Stimulated activated CD4-positive, alpha-beta T cell treated with anti-CD3 and anti-CD28 coated beads, Interleukin-12 subunit alpha, Interleukin-12 subunit beta, amount 100 ng/mL, for 48 hours (primary cell): Measurements from ENCODE around the gene XIRP1.
"Not testable (repeated sequence)": the region's sequence is repeated elsewhere in the genome, so short reads cannot be mapped to it uniquely, and the experiment has no call there.

ENCODE experiments used
- DNase-seq, 3 donors: peaks; one replicate each; pipeline ENCODE4 v3.0.0-alpha.2; 2020; ENCODE audit warnings: low read depth in 2 of 3, low spot score in 1 of 3

The XIRP1 gene, protein sequence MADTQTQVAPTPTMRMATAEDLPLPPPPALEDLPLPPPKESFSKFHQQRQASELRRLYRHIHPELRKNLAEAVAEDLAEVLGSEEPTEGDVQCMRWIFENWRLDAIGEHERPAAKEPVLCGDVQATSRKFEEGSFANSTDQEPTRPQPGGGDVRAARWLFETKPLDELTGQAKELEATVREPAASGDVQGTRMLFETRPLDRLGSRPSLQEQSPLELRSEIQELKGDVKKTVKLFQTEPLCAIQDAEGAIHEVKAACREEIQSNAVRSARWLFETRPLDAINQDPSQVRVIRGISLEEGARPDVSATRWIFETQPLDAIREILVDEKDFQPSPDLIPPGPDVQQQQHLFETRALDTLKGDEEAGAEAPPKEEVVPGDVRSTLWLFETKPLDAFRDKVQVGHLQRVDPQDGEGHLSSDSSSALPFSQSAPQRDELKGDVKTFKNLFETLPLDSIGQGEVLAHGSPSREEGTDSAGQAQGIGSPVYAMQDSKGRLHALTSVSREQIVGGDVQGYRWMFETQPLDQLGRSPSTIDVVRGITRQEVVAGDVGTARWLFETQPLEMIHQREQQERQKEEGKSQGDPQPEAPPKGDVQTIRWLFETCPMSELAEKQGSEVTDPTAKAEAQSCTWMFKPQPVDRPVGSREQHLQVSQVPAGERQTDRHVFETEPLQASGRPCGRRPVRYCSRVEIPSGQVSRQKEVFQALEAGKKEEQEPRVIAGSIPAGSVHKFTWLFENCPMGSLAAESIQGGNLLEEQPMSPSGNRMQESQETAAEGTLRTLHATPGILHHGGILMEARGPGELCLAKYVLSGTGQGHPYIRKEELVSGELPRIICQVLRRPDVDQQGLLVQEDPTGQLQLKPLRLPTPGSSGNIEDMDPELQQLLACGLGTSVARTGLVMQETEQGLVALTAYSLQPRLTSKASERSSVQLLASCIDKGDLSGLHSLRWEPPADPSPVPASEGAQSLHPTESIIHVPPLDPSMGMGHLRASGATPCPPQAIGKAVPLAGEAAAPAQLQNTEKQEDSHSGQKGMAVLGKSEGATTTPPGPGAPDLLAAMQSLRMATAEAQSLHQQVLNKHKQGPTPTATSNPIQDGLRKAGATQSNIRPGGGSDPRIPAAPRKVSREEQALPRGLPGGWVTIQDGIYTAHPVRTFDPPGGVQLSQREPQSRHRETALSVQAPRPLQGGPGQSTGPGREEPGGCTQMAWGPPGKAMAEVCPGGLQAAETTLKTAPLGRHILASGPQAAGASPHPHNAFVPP (N-terminal part only)

DNA sequence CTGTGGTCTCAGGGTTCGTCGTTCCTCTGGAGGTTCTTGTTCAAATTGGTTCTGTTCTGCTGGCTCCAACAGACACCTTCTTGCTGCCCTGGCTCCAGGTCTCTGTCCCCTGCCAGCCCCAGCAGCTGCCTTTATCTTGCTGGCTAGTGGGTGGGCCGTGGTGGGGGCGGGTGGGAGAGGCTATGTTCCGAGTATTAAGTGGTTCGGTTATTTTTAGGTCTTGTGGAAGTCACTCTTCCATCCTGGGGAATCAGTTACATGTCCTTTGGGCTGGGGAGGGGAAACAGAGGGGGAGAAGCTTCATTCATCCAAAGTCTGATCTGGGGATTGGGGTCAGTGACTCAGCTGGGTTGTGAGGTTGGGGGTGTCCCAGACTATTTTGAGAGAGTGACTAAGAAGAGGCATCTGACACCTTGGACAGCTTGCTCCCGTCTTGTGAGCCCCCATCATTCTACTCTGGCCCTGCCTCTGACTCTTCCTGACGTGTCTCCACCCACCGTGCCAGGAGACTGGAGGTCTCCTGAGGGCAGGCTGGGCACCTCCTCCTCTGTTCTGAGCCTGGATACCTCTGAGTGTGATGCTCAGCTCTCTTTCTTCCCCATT, at the start of gene XIRP1:
XIRP1 (minus strand) TSS at position 106 of the 603 bp plus-strand sequence. CDS start 3,150 bp downstream, outside the sequence.
- peak in 2 of 3 donors; percentile 22 to 30 for DNase-seq

DNA sequence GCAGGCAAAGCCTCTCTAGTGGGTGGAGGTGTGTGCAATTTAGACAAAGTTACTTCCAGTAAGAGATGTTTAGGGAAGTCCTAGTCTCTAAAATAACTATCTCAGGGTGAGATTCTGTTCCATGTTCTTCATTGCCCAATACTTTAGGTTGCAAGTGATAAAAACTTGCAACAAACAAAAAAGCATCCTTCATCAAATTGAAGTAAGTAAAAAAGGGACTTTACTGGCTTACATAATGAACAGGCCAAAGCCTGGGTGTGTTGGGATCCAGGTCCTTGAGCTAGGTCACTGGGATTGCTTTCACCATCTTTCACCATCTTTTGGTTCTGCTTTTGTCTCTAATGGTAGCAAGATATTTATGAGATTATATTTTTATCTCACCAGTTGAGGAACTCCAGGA, 49.2 kb upstream of the XIRP1 start:
- no peak for DNase-seq

DNA sequence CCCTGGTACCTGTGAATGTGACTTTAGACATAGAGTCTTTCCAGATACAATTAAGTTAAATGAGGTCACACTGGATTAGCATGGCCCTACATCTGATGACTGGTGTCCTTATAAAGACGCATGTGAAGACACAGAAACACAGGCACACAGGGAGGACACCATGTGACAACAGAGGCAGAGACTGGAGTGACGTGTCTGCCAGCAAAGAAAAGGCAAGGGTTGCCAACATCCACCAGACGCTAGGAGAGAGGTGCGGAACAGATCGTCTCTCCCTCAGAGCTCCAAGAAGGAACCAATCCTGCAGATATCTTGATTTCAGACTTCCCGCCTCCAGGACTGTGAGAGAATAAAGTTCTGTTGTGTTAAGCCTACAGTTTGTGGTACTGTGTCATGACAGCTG, 44.6 kb upstream of the XIRP1 start:
- no peak for DNase-seq

DNA sequence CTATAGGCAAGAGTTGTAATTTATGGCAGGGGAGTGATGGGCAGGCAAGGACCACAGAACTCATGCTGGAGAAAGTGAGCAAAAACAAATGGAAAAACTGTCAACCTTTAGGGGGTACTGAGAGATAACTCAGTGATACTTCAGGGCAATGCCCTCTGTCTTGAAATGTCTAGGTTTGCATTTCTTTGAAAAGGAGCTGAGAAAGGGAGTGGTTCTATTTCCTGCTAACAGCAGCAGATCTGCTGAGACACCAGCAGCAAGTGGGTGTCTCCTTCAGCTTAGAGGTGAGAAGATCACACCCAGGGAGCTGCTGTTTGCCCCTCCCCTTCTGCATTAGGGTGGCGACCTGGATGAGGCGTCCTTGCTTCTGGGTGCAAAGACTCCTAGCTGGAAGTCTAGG, 42.3 kb upstream of the XIRP1 start:
- DNase-seq, result no peak

DNA sequence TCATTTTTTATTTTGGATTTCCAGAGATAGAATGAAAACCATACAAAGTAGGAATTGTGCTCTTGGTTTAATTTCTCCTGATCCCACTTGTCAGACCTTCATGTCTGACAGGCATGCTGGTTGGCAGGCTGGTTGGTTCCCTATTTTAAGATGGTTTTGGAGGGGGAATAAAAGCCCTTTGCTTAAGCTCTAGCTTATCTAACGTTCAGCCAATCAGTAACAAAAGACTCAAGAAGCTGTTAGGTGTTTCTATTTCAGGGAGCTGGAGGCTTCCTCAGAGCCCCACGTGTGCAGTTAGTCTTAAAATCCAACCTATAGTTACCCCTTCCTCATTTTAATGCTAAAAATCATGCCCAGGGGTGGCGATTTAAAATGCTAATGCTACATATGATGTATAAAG, 40.5 kb upstream of the XIRP1 start:
- no peak for DNase-seq

DNA sequence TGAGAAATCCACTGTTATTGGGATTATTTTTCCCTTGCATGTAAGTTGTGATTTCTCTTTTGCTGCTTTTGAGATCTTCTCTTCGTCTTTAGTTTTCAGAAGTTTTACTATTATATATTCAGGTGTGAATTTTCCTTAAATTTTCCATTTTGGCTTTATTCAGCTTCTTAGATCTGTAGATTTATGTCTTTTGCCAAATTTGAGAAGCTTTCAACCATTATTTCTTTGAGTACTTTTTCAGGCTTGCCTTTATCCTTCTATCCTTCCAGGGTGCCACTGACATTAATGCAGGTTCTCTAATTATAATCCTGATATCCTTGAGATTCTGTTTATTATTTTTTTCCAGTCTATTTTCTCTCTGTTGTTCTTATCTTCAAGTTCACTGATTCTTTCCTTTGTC, 38.1 kb upstream of the XIRP1 start:
- no peak for DNase-seq

DNA sequence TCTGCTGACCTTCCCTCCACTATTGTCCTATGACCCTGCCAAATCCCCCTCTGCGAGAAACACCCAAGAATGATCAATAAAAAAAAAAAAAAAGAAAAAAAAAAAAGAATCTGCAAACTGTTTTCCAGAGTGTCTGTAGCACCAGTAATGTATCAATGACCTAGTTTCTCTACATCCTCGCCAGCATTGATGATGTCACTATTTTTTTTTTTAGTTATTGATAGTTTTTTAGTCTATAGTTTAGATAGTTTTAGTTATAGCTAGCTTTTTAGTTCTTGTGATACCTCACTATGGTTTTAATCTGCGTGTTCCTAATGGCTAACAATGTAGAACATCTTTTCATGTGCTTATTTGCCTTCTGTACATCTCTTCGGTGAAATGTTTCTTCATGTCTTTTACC, 36.1 kb upstream of the XIRP1 start:
- no peak for DNase-seq

DNA sequence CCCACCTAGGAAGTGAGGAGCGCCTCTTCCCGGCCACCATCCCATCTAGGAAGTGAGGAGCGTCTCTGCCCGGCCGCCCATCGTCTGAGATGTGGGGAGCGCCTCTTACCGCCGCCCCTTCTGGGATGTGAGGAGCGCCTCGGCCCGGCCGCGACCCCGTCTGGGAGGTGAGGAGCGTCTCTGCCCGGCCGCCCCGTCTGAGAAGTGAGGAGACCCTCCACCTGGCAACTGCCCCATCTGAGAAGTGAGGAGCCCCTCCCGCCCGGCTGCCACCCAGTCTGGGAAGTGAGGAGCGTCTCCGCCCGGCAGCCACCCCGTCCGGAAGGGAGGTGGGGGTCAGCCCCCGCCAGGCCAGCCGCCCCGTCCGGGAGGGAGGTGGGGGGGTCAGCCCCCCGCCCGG, 35.2 kb upstream of the XIRP1 start:
- not testable (repeated sequence) for DNase-seq

DNA sequence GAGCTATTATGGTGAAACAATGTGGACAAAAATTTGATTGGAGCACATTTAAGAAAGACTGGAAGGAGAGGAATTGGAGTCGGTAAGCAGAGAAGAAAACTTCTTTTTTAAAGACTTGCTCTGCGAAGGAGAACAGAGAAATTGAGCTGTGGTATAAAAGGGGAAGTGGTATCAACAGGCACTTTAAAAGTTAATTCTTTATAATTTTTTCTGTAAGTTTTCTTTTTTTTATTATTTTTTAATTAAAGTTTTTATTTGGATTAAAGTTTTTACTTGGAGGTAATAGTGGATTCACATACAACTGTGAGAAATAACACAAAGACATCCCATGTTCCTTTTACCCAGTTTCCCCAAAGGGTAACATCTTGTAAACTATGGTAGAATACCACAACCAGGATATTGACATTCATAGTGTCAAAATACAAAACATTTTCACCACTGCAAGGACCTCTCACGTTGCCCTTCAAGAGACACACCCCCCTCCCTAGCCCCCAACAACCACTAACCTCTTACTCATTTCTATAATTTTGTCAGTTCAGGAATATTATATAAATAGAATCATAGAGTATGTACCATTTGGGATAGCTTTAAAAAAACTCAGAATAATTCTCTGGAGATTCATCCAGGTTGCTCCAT, 33.8 kb upstream of the XIRP1 start:
- no peak for DNase-seq

DNA sequence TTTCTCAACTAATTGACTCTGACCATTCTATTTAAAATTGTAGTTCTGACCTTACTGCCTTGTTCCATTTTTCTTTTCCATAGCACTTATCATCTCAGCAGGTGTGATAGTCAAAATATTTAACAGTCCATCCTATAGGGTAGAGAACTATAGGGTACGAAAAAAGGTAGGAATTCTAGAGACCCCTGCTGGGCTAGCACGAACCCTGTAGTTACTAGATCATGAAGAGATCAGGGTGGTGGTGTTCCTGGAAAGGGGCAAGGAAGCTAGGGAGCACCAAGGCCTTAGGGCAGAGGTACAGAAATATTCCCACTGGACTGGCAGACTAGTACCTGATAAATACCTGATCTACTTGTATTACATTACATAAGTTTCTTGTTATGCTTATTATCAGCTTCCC, 31.9 kb upstream of the XIRP1 start:
- no peak for DNase-seq

DNA sequence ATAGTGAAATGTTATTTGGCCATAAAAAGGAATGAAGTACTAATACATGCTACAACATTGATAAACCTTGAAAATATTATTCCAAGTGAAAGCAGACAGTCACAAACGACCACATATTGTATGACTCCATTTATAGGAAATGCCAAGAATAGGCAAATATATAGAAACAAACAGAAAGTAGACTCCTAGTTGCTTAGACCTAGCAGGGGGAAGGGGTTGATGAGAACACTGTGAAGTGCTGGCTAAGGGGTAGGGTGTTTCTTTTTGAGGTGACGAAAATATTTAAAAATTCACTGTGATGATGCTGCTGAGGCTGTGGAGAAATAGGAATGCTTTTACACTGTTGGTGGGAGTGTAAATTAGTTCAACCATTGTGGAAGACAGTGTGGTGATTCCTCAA, 30.5 kb upstream of the XIRP1 start:
- no peak for DNase-seq

DNA sequence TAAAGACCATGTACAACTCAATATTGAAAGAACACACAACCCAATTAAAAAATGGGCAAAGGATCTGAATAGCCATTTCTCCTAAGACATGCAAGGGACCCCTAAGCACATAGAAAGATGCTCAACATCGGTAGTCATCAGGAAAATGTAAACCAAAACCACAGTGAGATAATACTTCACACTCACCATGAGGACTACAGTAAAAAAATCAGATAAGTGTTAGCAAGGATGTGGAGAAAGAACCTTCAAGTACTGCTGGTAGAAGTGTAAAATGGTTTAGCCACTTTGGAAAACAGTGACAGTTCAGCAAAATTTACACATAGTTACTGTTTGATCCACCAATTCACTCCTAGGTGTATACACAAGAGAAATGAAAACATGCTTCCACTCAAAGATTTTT, 30.1 kb upstream of the XIRP1 start:
- no peak for DNase-seq

DNA sequence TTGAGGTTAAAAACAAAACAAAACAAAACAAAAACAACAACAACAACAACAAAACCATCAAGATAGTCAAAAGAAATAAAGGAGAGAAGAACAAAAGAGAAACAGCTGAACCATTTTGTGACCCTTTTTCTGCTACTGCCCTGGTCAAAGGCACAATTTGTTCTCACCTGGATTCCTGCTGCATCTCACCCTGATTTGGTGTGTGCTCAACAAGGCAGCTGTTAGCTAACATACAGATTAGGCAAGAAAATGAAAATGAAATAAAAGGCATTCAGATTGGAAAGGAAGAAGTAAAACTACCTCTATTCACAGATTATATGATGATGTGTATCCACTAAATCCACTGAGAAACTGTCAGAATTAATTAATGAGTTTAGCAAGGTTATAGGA, 28.7 kb upstream of the XIRP1 start:
- no peak for DNase-seq

DNA sequence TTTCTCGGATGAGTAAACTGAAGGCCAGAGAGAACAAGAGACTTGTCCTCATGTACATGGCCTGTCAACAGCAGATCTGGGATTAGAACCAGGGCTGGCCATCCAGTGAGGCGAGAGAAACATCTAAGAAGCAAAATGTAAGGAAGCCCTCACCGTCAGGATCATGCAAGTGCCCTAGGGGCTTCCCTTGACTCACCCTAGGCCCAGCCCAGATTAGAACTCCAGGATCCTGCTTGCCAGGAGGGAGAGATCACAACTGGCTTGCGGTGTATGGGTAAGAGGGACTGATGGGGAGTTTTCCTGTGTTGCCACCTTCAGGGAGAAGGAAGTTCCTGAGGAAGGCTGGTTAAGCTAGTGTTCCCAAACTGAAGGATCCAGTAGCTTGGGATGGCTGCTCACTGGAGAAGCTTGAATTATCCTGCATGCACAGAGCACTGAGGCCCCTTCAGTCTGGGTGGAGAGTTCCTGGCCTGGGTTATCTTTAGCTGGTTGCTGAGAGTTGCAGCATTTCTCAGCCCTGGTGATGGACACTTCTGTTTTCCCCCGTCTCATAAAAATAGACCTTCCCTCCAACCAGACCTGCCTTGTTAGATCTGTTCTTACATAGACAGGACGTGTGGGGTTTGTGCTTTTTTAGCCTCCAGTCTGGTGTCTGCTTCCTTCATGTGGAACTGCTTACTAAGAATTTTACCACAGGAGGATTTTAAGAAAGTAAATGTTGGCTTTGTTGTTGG, 28.2 kb upstream of the XIRP1 start:
- no peak for DNase-seq

DNA sequence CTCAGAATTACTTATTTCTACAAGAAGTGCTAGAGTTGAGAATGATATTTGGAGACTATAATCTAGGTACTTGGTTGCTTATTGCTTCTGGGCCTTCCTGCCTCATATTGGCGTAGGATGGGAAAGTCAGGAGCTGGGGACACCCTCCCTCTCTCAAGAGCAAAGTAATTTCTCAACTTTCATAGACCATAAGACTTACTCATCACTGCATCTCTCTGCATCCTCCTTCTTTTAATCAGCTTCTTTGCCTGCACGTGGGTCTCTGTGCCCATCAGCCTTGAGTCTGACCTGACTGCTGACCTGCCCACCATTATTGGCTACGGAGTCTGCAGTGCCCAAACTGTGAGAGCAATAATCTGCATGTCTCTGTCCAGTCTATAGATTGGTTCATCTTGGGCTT, 27.3 kb upstream of the XIRP1 start:
- no peak for DNase-seq

DNA sequence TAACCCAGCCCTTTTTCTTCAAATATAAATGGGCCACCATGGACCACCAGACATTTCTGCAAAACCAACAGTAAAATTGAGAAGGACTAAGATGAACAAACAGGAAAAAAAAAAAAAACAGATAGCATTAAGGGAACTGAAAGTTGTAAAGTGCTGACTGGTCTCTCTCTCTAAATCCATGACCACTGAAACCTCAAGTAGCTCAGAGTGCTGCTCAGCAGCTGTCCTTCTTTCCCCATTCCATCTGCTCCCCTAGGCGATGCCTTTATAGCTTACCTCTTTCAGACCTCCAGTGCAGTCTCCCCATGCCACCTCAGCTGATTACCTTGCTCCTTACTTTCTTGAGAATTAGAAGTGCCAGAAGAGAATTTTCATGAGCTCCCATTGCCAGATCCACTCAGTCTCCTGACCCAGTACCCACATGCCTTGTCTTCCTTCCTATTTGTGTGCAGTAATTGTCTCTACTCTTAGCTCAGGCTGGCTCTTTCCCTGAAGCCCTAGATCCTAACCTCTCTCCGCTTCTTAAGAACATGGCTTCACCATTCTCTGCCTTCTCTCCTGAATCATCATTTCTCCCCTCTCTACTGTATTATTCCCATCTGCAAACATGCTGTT, 23.9 kb upstream of the XIRP1 start:
- no peak for DNase-seq

DNA sequence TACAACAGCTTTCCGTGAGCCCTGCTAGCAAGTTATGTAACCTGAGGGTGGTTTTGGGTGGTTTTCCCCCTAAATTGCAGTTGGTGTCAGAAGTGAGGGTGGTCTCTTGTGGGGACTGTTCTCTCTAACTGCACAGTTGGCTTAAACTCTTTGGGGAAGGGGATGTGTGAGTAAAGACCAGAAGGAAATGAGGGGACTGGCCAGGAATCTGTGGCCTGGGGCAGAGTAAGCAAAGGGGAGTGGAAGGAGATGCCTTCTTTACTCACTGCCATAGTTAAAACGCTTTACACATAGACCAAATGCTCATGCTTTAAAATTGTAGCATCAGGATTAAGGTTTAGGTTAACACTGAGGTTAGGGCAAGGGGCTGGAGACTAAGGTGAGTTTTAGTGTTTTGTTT, 21.2 kb upstream of the XIRP1 start:
- no peak for DNase-seq

DNA sequence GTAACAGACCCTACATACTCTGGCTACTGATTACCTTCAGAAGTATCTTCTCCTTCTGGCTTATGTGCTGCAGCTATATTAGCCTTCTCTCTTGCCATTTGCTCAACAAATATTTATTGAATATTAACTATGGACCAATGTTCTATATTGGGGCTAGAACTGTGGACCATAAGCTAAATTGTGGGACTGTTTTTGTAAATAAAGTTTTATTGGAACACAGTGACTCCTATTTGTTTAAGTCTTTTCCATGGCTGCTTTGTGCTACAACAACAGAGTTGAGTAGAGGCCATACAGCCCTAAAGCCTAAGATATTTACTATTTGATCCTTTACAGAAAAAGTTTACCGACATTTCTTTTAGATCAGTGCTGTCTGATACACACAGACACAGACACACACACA, 20.3 kb upstream of the XIRP1 start:
- no peak for DNase-seq

DNA sequence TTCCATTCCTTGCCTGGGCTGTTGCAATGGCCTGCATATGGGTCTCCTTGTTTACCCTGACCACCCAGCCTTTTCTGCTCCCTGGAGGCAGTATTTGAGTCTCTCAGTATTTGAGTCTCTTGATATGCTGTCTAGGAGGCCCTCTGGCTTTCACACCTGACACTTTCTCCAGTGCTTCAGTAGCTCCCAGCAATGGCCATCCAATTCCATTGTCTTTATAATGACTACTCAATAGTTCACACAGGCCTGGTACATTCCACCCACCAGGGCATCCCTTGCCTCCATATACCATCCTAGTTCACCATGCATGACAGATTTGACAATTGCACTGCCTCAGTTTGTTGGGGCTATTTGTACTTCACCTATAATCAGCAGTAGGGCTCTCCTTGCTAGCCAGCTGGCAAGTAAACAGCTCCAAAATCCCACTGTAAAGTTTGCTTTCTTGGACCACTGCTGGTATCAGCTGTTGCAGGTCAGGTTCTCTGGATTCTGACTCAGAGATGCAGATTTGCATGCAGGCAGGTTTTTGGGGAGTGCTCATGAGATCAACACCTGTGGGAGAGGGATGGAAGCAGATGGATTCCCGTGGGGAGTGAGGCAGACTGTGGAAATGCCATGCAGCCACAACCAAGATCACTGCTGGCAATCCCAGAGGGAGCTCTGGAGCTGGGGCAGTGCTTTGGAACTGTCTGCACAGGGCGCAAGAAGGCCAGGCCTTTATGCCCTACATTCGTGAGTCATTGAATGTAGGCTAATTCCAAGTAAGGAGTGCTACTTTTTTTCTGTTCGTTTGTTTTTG, 19.1 kb upstream of the XIRP1 start:
- no peak for DNase-seq
